ENCODE results near the gene ROBO1. TPM values are rescaled to one million over a fixed set of nuclear protein-coding genes. Genes with fewer than 3 reads are reported as not detected.

The ROBO1 gene
- total RNA-seq, 1 donor from 2014 or later: 73.8 TPM

DNA sequence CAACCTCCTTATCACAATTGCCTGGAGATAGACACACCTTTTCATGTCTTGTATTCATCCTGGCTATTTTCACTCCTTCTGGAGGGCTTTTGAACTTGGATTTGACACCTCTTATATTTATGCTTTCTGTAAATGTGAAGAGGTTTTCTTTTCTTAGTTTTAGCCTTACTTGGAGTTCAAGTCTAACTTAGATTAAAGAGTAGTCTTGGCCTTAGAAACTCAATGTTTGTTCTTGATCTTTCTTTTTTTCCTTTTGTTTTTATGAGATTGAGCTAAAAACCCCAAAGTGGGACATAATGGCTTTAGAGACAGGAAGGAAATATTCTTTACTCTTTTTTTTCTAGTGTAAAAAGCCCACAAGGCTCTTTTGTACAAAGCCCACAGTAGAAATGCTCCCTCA lies 1054.9 kb downstream of the ROBO1 start:
- Mint-ChIP-seq H3K27ac (ENCODE audit: unreplicated experiment) (no peak overlapping the region), H3K36me3 (ENCODE audit: unreplicated experiment) (peaks cover 20% of the 10 kb centered on the region), H3K9me3 (ENCODE audit: unreplicated experiment) (no peaks in the 10 kb centered on the region), H3K27me3 (ENCODE audit: unreplicated experiment) (no peaks in the 10 kb centered on the region), H3K4me1 (ENCODE audit: unreplicated experiment) (peaks cover 11% of the 10 kb centered on the region), H3K4me3 (ENCODE audit: unreplicated experiment) (no peak overlapping the region)
- DNase-seq (ENCODE audit: extremely low spot score, unreplicated experiment): no peak
- TF ChIP-seq, protein P1, sequence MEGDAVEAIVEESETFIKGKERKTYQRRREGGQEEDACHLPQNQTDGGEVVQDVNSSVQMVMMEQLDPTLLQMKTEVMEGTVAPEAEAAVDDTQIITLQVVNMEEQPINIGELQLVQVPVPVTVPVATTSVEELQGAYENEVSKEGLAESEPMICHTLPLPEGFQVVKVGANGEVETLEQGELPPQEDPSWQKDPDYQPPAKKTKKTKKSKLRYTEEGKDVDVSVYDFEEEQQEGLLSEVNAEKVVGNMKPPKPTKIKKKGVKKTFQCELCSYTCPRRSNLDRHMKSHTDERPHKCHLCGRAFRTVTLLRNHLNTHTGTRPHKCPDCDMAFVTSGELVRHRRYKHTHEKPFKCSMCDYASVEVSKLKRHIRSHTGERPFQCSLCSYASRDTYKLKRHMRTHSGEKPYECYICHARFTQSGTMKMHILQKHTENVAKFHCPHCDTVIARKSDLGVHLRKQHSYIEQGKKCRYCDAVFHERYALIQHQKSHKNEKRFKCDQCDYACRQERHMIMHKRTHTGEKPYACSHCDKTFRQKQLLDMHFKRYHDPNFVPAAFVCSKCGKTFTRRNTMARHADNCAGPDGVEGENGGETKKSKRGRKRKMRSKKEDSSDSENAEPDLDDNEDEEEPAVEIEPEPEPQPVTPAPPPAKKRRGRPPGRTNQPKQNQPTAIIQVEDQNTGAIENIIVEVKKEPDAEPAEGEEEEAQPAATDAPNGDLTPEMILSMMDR (IDR thresholded peaks at IDR 0.05): no peak

DNA sequence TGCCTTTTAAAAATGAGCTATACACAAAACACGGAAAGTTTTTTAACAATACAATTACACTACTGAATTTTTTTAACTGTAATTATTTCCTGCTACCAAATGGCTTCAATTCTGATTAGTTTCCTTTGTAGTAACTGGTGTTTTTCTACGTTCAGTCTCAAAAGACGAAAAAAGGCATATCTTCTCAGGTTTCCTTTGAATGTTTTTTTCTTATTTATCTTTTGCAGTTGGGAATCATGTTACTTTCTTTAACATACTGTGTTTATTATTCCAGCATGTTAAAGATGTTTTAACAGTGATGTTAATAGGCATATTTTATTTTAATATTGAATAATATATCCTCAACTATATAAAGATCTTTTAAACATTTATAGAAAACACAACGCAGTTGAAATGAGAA lies 1055.5 kb downstream of the ROBO1 start:
- Mint-ChIP-seq H3K36me3 (ENCODE audit: unreplicated experiment) (peaks cover 18% of the 10 kb centered on the region), H3K27ac (ENCODE audit: unreplicated experiment) (no peak overlapping the region), H3K4me3 (ENCODE audit: unreplicated experiment) (no peak overlapping the region), H3K4me1 (ENCODE audit: unreplicated experiment) (peaks cover 17% of the 10 kb centered on the region), H3K27me3 (ENCODE audit: unreplicated experiment) (no peaks in the 10 kb centered on the region), H3K9me3 (ENCODE audit: unreplicated experiment) (no peaks in the 10 kb centered on the region)
- DNase-seq (ENCODE audit: extremely low spot score, unreplicated experiment): no peak
- TF ChIP-seq, protein P1 (IDR thresholded peaks at IDR 0.05): no peak

DNA sequence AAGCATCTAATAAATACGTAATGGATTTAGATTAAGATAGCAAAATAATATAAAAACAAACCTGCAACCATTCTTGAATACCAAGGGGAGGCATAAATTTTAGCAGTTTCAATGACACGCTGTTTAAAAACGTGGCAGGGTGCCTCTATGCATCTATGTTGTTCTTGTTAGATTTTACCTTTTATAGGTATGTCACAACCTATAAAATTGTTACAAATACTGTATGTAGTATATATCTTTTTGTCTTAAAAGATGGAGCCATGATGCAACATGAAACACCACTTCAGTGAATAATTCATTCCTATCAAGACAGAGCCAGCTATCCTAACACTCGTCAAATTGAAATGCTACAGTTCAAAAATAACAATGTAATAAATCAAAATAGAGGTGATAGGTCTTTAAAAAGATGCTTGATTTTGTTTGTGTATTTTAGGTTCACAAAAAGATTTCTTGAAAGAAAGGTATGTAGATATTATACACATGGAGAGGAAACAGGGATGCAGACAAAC lies 1059.2 kb downstream of the ROBO1 start:
- H3K4me3 Mint-ChIP-seq (ENCODE audit: unreplicated experiment): no peak overlapping the region
- no peaks in the 10 kb centered on the region for H3K9me3 Mint-ChIP-seq (ENCODE audit: unreplicated experiment)
- H3K27ac Mint-ChIP-seq (ENCODE audit: unreplicated experiment): no peak overlapping the region
- TF ChIP-seq, protein P1 (IDR thresholded peaks at IDR 0.05): no peak
- H3K27me3 Mint-ChIP-seq (ENCODE audit: unreplicated experiment): no peaks in the 10 kb centered on the region
- H3K4me1 Mint-ChIP-seq (ENCODE audit: unreplicated experiment): peaks cover 30% of the 10 kb centered on the region
- peaks cover 4% of the 10 kb centered on the region for H3K36me3 Mint-ChIP-seq (ENCODE audit: unreplicated experiment)
- DNase-seq (ENCODE audit: extremely low spot score, unreplicated experiment): no peak

DNA sequence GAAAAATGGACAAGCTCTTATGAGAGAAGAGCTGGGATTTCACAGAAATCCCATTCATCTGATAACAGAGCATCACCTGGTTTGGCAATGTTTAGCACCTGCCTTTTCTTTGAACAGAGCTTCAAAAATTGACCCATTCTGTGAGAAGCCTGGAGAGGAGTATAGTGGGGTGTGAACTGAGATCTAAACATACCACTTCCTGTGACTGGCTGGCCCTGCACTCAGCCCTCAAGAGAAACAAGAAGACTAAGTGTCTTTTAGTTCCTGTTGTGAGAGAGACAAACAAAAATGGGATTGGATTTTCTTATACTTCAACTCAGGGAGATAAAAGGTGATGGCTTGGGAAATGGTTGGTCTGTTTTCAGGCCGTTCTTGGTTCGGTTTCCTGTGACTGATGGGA lies 1060.2 kb downstream of the ROBO1 start:
- no peak overlapping the region for H3K4me3 Mint-ChIP-seq (ENCODE audit: unreplicated experiment)
- H3K36me3 Mint-ChIP-seq (ENCODE audit: unreplicated experiment): peaks cover 4% of the 10 kb centered on the region
- no peaks in the 10 kb centered on the region for H3K9me3 Mint-ChIP-seq (ENCODE audit: unreplicated experiment)
- TF ChIP-seq, protein P1 (IDR thresholded peaks at IDR 0.05): no peak
- H3K4me1 Mint-ChIP-seq (ENCODE audit: unreplicated experiment): peaks cover 26% of the 10 kb centered on the region
- no peaks in the 10 kb centered on the region for H3K27me3 Mint-ChIP-seq (ENCODE audit: unreplicated experiment)
- DNase-seq (ENCODE audit: extremely low spot score, unreplicated experiment): no peak
- H3K27ac Mint-ChIP-seq (ENCODE audit: unreplicated experiment): no peak overlapping the region

DNA sequence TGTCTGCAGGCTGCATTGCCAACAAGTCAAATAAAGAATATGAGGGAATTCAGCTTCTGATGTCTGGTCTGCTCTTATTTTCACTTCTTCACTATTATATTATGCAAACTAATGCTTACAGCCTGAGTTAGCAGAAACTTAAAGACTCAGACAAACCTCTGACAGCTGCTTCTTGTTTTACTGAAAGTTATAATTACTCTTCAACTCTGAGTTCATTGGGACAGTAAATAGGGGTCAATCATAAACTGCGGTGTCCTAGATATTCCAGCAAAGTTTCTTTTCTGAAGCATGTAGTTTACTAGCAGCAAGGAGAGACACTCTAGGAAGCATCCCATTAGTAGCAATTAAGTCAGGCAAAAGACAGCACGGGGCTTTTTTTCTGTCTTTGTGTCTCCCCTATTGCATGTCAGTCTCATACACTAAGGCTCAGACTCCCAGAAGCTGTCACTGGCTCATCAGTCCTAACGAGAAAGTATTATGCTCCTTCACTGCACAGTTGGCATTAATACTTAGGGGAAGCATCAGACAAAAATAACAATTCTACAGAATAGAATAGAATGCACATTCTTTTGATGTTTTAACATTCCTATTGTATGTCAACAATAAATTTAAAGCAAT lies 1060.8 kb downstream of the ROBO1 start:
- peak overlapping the region; percentile 36 for H3K27ac Mint-ChIP-seq (ENCODE audit: unreplicated experiment)
- TF ChIP-seq, protein P1 (IDR thresholded peaks at IDR 0.05): no peak
- H3K9me3 Mint-ChIP-seq (ENCODE audit: unreplicated experiment): no peaks in the 10 kb centered on the region
- H3K27me3 Mint-ChIP-seq (ENCODE audit: unreplicated experiment): no peaks in the 10 kb centered on the region
- H3K4me3 Mint-ChIP-seq (ENCODE audit: unreplicated experiment): no peak overlapping the region
- H3K36me3 Mint-ChIP-seq (ENCODE audit: unreplicated experiment): peaks cover 4% of the 10 kb centered on the region
- peaks cover 23% of the 10 kb centered on the region for H3K4me1 Mint-ChIP-seq (ENCODE audit: unreplicated experiment)
- no peak for DNase-seq (ENCODE audit: extremely low spot score, unreplicated experiment)

All from osteocyte (in vitro differentiated cells).